ENCODE data around the gene NODAL. TPM values are rescaled to one million over a fixed set of nuclear protein-coding genes. Genes with fewer than 3 reads are reported as not detected.
A peak's percentile ranks its signal among the peaks of the same experiment; 100 is the strongest.

NODAL gene
- total and polyA plus RNA-seq, 2 experiments from 2014 or later: 11.2 to 28.4 TPM

DNA sequence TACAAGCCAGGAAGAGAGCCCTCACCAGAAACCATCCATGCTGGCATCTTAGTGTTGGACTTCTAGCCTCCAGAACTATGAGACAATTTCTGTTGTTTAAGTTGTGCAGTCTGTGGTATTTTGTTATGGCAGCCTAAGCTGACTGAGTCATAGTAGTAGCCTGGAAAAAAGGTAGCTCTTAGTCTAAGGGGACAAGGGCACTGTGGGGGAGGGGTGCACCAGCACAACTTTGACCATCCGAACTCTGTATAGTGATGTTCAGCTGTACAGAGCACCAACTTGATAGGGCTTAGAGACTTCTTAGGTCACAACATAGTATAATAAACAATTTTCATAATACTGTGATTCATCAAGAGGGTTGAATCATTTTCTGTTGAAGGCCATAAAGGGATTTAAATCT lies 23.3 kb downstream of the NODAL start (continued):
- TF ChIP-seq, protein P1, sequence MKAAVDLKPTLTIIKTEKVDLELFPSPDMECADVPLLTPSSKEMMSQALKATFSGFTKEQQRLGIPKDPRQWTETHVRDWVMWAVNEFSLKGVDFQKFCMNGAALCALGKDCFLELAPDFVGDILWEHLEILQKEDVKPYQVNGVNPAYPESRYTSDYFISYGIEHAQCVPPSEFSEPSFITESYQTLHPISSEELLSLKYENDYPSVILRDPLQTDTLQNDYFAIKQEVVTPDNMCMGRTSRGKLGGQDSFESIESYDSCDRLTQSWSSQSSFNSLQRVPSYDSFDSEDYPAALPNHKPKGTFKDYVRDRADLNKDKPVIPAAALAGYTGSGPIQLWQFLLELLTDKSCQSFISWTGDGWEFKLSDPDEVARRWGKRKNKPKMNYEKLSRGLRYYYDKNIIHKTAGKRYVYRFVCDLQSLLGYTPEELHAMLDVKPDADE (IDR thresholded peaks at IDR 0.05): no peak
- no peak for TF ChIP-seq JUNB (IDR thresholded peaks at IDR 0.05; ENCODE audit: unreplicated experiment)

DNA sequence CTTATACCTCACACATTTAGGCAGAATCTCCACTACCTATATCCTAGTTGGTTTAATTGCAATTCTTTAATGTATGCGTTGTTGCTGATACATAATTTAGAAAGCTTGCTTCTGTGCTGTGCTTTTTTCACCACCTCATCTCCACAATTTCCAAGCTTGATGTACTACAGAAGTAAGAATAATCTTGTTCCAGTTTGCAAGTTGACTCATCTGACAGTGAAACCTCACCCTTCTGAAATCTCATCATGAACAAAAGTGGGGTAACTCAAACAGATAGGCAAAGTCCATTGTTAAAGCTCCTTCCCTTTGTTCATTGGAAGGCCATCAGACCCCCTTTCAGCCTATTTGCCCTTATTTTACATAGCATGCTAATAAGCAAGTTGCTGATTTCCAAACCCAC lies 23.9 kb downstream of the NODAL start:
- peaks cover 2% of the 10 kb centered on the region for H3K4me1 ChIP-seq (ENCODE audit: insufficient read depth)
- no peak overlapping the region for H3K27ac Mint-ChIP-seq
- H3K36me3 Mint-ChIP-seq (ENCODE audit: low read depth): peaks cover 30% of the 10 kb centered on the region
- H3K36me3 ChIP-seq (ENCODE audit: insufficient read depth): peaks cover 23% of the 10 kb centered on the region; the same call in 1 of the 2 replicates
- H3F3A ChIP-seq (replicated peaks; ENCODE audit: low read depth): peaks cover 8% of the 10 kb centered on the region; the same call in 1 of the 2 replicates
- H3K4me3 ChIP-seq: no peak overlapping the region
- no peak for ATAC-seq
- TF ChIP-seq, protein P1 (IDR thresholded peaks at IDR 0.05): no peak
- TF ChIP-seq, protein P2, sequence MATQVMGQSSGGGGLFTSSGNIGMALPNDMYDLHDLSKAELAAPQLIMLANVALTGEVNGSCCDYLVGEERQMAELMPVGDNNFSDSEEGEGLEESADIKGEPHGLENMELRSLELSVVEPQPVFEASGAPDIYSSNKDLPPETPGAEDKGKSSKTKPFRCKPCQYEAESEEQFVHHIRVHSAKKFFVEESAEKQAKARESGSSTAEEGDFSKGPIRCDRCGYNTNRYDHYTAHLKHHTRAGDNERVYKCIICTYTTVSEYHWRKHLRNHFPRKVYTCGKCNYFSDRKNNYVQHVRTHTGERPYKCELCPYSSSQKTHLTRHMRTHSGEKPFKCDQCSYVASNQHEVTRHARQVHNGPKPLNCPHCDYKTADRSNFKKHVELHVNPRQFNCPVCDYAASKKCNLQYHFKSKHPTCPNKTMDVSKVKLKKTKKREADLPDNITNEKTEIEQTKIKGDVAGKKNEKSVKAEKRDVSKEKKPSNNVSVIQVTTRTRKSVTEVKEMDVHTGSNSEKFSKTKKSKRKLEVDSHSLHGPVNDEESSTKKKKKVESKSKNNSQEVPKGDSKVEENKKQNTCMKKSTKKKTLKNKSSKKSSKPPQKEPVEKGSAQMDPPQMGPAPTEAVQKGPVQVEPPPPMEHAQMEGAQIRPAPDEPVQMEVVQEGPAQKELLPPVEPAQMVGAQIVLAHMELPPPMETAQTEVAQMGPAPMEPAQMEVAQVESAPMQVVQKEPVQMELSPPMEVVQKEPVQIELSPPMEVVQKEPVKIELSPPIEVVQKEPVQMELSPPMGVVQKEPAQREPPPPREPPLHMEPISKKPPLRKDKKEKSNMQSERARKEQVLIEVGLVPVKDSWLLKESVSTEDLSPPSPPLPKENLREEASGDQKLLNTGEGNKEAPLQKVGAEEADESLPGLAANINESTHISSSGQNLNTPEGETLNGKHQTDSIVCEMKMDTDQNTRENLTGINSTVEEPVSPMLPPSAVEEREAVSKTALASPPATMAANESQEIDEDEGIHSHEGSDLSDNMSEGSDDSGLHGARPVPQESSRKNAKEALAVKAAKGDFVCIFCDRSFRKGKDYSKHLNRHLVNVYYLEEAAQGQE (IDR thresholded peaks at IDR 0.05; ENCODE audit: unreplicated experiment): no peak
- TF ChIP-seq EZH2phosphoT487 (IDR thresholded peaks at IDR 0.05; ENCODE audit: unreplicated experiment) (no peak), EZH2 (IDR thresholded peaks at IDR 0.05; ENCODE audit: low read depth, unreplicated experiment) (no peak), STAT1 (IDR thresholded peaks at IDR 0.05; ENCODE audit: unreplicated experiment) (no peak), ZNF331 (CRISPR knock-in tag; IDR thresholded peaks at IDR 0.05; ENCODE audit: low read depth) (no peak), CREB1 (CRISPR knock-in tag; IDR thresholded peaks at IDR 0.05; ENCODE audit: low read depth) (no peak)
- H3K9me2 ChIP-seq (ENCODE audit: insufficient read depth): no peaks in the 10 kb centered on the region
- H3K4me1 Mint-ChIP-seq: peaks cover 7% of the 10 kb centered on the region; the same call in 2 of the 3 replicates
- H4K20me1 ChIP-seq (replicated peaks; ENCODE audit: insufficient read depth): peaks cover 61% of the 10 kb centered on the region
- DNase-seq (ENCODE audit: low spot score): no peak
- peak overlapping the region; percentile 74; the same call in 1 of the 2 replicates for H3K27ac ChIP-seq (ENCODE audit: low read depth)
- no peaks in the 10 kb centered on the region for H3K9me3 Mint-ChIP-seq
- H3K4me3 Mint-ChIP-seq: no peak overlapping the region
- no peaks in the 10 kb centered on the region for H3K27me3 Mint-ChIP-seq (ENCODE audit: insufficient read depth, low read depth, poor library complexity)
- H3K4me2 ChIP-seq: no peak overlapping the region
- peaks cover 62% of the 10 kb centered on the region for H3K79me2 ChIP-seq (replicated peaks; ENCODE audit: insufficient read depth)
- no peak overlapping the region for H2AFZ ChIP-seq
- H3K27me3 ChIP-seq (ENCODE audit: insufficient read depth): no peaks in the 10 kb centered on the region

Data from GM23338 (cell line).